HG03571 (cell line): ENCODE measurements around the gene PSMC3.

Experiments used
- ATAC-seq: cut with Tn5 transposase; IDR thresholded peaks from one replicate; pipeline ENCODE4 v1.9.1; 2021; ENCODE audit not compliant: unreplicated experiment

Gene PSMC3

DNA sequence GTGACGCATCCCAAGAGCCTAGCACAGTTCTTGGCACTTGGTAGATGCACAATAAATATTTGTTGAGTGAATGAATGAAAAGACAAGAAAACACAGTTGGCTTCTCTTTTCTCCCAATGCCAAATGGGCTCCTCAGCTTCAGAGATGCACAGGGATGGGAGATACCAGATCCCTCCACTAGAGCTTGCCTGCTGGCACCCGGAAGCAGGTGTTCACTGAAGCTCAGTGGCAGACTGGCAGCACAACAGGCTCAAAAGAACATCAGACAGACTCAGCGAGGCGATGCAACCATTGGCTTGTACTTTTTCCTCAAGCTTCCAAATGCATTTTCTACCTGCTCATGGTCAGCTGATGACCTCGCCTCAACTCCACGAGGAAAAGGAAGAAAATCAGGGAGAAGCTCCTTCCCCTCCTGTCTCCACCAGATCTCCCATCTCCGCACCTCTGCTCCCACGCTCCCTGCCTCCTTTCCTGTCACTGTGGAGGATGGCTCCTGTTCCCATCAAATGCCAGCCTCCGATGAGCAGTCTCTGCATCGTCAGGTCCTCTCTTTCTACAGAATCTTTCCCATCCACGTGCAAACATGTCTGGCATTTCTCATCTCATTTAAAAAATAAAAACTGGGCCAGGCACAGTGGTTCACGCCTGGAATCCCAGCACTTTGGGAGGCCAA is 16.9 kb upstream of the PSMC3 start:
- ATAC-seq, result no peak

DNA sequence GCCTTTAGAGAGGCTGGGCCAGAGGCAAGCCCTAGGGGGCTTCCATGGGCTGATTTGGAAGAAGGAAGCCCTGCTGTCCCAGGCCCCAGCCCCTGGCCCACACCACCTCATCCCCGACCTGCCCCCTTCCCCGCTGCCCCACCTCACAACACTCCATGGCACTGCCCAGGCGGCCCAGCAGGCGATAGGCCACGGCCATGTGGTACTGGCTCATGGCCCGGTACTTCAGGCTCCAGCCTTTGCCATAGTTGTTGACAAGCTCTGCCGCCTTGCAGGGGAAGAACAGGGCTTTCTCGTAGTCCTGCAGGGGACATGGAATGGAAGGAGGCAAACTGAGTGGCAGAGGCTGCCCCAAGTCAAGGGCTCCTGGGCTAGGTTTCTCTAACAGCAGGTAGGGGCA is 16.3 kb upstream of the PSMC3 start:
- ATAC-seq, result no peak

DNA sequence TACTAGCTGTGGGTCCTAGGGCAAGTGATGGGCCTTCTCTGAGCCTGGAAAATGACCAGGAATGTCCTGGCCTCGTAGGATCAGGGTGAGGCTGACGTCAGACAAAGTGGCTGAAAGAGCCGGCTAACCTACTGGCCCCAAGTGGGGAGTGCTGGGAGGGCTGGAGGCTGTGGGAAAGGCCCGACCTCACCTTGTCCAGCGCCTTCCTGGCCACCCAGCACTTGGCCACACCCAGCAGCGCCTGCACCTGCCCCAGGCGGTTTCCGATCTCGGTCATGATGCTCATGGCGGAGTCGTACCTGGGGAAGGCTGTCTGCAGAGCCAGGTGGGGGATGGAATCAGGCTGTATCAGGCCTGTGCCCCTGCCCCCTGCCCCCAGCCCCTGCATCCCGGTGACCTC is 15.2 kb upstream of the PSMC3 start:
- no peak for ATAC-seq

DNA sequence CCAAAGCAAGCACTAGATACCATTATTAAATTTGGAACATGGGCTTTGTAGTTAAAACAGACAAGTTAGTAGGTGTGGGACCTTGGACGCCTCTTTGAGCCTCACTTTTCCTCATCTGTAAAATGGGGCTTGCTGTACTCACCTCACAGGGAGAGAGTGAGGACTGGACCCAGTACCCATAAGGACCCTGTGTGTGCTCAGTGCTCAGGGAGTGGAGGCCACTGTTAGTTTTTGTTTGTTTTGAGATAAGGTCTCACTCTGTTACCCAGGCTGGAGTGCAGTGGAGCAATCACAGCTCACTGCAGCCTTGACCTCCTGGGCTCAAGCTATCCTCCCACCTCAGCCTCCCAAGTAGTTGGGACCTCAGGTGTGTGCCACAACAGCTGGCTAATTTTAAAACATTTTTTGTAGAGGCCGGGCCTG is 13.8 kb upstream of the PSMC3 start:
- no peak for ATAC-seq

DNA sequence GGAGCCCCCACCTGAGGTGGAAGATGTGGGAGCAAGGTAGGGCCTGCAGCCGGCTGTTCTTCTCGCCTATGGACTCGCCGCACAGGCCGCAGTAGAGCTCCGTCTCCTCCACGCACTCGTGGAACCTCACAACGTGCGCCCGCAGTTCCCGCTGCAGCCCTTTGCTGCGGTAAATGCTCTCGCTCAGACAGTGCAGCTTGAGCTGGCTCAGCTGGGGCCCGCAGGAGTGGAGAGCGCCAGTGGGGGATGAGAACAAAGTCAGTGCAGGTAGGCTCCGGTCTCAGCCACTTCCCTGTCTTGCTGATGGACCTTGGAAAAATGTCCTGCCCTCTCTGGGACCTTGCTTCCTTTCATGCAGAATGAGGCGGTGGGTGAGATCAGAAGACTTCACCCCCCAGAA is 12.5 kb upstream of the PSMC3 start:
- no peak for ATAC-seq

DNA sequence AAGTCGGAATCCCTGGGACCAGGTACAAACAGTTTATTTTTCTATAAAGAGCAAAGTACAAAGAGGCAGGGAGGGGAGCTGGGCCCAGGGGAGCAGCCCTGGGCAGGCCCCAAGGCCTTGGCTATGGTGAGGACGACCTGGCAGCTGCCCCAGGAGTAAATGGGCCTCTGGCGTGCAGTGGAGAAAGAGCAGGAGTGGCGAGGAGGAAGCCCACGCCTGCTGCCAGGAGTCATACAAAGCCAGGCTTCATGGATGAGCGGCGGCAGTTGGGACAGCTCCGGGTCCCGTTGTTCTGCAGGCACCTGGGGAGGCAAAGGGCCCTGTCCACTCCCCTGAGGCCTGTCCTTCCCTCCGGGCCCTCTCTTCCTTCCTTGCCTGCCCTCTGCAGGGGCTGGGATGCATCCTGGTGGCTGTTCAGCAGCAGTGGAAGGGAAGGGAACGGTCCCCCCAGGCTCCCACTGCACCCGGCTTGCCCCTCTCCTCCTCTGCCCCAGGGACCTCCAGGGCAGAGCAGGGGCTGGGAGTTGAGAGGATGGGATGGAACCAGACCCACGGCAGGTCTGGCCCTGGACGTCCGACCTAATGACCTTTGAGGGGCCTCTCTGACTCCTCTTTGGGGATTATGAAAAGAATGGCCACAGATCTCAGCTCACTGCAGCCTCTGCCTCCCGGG is 11.6 kb upstream of the PSMC3 start:
- no peak for ATAC-seq

DNA sequence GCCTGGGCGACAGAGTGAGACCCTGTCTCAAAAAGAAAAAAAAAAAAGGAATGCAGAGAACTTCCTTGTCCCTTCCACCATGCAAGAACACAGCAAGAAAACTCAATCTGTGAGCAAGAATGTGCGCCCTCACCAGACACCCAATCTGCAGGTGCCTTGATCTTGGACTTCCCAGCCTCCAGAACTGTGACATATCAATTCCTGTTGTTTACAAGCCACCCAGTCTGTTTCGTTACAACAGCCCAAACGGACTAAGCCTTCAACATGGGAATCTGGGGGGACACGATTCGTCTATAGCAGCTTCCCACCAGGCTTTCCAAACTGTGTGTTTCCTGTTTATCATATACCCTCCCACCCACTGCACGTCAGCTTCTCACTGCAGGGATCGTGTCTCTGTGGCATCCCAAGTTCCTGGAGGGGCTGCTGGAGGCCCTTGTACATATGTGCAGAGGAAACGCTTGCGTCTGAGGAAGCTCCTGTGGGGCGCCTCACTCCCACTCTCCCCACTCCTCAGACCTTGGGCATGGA is 11.0 kb upstream of the PSMC3 start:
- ATAC-seq, result no peak

DNA sequence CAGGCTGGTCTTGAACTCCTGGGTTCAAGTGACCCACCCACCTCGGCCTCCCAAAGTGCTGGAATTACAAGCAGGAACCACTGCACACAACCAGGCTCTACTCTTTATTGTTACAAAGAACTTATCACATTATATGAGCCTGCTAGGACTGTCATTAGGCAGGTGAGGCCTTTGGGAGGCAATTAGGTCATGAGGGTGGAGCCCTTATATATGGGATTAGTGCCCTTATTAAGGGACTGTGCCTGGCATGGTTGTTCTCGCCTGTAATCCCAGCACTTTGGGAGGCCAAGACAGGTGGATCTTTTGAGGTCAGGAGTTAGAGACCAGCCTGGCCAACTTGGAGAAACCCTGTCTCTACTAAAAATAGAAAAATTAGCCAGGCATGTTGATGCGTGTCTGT is 10.5 kb upstream of the PSMC3 start:
- no peak for ATAC-seq

DNA sequence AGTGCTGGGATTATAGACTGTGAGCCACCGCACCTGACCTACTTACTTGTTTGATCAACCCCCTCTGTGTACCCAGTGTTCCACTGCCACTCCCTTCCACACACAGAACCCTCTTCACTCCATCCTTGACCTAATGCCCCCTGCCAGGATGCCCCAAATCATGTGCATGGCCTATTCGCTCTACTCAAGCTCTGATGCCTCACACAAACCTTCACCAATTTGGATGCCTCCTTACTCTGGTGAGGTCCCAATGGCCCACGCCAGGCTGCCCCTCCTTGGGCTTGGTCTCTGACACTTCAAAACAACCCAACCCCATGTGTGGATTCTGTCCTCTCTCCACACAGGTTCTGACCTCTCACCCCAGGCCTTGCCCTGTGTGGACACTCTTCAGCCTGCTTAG is 9.4 kb upstream of the PSMC3 start:
- no peak for ATAC-seq

DNA sequence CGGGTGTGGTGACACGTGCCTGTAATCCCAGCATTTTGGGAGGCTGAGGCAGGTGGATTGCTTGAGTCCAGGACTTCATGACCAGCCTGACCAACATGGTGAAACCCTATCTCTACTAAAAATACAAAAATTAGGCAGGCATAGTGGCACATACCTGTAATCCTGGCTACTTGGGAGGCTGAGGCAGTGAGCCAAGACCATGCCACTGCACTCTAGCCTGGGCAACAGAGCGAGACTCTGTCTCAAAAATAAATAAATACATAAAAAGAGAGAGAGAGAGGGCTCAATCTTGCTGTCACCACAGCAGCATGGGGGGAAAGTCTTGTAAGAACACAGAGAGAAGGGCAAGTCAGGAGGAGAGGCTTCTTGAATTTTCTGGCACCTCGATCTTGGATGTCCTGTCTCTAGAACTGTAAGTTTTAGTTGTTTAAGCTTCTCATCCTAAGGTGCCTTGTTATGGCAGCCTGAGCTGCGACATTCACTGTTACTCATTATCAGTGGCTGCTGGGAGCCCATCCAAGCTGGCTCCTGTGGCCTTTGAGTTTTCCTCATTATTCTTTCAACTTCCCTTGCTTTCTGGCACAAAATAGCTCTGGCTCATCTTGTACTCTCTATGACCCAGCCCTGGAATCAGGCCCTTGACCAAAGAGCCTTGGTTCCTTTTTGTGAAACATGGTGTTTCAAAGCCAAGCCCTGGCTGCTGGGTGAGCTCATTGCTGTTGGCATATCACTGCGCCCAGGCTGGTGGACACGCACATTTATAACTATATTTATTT is 8.0 kb upstream of the PSMC3 start:
- ATAC-seq, result no peak

DNA sequence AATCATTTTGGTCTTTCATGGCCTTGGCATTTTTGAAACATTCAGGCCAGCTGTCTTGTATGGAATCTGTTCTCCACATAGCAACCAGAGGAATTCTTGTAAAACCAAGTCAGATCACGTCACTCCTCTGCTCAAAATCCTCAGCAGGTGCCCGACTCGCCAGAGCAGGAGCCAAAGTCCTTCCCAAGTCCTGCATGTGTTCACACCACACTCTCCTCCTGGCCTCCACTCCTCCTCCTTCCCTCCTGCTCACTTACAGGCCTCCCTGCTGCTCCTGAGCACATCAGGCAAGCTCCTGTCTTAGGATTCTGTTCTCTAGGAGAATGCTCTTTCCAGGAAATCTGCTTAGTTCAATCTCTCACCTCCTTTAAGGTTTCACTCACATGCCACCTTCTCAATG is 6.9 kb upstream of the PSMC3 start:
- ATAC-seq, result no peak

DNA sequence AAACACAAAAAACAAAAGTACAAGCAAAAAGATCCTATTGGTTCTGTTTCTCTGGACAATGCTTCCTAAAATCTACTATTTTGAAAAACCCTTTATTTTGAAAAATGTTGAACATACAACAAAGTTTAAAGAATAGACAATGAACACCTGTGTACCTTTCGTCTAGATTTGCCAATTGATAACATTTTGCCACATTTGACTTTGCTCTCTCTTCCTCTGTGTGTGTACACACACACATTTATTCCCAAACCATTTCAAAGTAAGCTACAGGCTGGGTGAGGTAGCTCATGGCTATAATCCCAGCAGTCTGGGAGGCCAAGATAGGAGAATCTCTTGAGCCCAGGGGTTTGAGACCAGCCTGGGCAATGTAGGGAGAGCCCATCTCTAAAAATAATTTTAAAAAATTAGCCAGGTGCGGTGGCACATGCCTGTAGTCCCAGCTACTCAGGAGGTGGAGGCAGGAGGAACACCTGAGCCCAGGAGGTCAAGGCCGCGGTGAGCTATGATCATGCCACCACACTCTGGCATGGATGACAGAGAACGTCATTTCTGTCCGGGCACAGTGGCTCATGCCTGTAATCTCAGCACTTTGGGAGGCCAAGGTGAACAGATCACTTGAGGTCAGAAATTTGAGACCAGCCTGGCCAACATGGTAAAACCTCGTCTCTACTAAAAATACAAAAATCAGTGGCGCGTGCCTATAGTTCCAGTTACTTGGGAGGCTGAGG is 5.3 kb upstream of the PSMC3 start:
- no peak for ATAC-seq

DNA sequence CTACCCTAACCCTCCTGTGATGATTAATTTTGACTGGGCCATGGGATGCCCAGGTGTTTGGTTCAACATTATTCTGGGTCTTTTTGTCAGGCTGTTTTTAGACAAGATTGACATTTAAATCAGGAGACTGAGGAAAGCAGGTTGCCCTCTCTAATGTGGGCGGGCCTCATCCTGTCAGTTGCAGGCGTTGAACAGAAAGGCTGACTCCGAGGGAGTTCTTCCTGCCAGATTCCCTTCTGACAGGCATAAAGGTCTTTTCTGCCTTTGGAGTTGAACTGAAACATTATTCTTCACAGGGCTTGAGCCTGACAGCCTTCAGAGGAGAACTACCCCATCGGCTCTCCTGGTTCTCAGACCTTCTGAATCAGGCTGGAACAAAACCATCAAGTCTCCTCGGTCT is 4.3 kb upstream of the PSMC3 start:
- ATAC-seq, result no peak

DNA sequence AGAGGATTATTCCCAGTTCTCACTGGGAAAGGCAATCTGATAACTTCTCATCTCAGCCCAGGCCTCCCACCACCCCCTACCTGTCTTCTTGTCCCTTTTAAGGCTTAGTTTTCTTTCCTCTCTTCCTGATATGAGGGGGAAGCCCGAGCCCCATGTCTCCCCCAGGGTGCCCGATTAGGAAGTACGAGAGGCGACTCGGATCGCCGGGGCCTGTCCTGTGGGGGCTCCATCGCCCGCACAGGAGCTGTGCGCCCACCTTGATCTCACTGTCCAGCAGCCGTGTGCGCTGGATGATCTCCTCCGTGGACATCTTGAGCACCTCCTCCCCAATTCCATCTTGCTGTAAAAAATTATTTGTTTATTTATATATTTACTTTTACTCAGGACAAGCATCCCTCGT is 628 bp downstream of the PSMC3 start:
- ATAC-seq, result no peak

DNA sequence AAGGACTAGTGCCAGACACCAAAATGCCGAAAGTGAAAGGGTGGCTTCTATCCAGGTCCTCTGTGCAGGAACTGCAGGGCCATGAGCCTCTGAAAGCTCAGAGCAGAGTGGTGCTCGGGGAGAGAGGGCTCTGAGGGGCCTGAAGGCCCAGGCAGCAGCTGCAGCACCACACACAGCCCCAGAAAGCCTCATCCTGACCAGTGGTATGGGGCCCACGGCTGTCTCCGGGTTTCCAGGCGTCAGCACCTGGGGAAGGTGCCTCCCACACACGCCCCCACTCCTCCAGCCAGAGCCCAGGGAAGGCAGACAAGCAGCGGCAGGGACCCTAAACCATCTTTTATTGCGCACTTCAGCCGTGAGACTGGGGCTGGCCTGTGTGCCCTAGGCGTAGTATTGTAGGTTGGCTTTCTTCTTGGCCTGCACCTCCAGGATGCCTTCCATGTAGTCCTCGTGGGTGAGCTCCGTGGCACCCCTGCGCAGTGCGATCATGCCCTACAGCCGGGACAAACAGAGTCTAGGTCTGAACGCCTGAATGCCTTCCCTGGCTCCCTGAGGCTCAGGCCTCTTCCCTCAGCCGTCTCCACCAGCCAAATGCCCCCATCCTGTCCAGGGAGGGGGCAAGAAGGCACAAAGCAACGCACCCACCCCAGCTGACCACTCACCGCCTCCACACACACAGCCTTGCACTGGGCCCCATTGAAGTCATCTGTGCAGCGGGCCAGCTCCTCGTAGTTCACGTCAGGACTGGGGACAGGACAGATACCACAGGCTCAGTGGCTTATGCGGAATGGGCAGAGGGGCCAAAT is 7.6 kb downstream of the PSMC3 start:
- ATAC-seq, result no peak

DNA sequence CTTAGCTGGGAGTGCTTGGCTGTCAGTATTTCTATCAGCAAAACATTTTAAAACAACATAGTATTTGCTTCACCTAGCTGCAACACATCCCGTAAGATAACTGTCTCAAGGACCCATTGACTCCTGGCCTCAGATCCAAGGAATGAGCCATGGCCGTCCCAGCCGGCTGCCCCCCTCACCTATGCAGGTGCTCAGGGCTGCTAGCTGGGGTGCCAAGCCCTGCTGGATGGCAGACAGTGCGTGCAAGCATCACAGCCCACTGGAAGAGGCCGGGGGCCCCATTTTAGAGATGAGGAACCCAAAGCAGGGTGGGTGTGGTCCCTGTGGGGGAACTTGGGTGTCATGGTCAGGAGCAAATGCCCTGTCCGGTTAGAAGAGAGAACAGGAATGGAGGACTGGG is 8.5 kb downstream of the PSMC3 start:
- no peak for ATAC-seq

DNA sequence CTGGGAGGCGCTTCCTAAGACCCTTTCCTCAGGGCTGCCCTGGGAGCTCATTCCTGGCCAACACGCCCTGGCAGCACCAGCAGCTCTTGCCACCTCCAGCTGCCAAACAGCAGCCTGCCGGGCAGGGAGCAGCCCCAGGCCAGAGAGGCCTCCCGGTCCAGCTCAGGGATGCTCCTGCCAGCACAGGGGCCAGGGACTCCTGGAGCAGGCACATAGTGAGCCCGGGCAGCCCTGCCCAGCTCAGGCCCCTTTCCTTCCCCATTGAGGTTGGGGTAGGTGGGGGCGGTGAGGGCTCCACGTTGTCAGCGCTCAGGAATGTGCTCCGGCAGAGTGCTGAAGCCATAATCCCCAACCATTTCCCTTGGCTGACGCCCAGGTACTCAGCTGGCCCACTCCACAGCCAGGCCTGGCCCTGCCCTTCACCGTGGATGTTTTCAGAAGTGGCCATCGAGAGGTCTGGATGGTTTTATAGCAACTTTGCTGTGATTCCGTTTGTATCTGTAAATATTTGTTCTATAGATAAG is 10.2 kb downstream of the PSMC3 start:
- ATAC-seq, result no peak

DNA sequence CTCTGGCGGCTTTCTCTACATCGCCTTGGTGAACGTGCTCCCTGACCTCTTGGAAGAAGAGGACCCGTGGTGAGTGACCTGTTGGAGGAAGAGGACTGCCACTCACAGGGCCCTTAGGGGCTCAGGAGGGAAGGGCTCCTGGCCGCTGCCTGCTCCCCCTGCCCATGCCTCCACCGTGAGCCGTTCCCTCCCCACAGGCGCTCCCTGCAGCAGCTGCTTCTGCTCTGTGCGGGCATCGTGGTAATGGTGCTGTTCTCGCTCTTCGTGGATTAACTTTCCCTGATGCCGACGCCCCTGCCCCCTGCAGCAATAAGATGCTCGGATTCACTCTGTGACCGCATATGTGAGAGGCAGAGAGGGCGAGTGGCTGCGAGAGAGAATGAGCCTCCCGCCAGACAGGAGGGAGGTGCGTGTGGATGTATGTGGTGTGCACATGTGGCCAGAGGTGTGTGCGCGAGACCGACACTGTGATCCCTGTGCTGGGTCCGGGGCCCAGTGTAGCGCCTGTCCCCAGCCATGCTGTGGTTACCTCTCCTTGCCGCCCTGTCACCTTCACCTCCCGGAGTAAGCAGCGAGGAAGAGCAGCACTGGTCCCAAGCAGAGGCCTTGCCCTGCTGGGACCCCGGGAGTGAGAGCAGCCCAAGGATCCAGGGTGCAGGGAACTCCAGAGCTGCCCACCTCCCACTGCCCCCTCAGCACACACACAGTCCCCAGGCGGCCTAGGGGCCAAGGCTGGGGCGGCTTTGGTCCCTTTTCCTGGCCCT is 11.0 kb downstream of the PSMC3 start:
- no peak for ATAC-seq

DNA sequence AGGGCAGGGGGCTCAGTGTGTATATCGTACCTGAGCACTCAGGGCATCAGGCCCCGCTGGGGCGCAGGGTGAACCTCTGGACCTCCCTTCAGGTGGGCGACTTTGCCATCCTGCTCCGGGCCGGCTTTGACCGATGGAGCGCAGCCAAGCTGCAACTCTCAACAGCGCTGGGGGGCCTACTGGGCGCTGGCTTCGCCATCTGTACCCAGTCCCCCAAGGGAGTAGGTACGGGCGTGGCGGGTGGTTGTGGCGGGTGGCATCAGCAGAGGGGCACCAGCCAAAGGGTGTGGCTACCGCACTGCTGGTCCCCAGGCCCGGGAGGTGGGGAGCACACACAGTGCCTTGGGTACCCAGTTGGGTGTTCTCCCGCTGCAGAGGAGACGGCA is 11.6 kb downstream of the PSMC3 start:
- ATAC-seq, result no peak
